IPS-NIHi11 (cell line): ENCODE data around the gene ADAMTS15.

ENCODE experiments used
- DNase-seq: peaks from one replicate; pipeline ENCODE4 v3.0.0; 2012; ENCODE audit warnings: mixed read lengths, low spot score

The ADAMTS15 gene

GRCh38 chr11:130514316-130514715, 65.9 kb downstream of the ADAMTS15 start:
- DNase-seq = no peak

GRCh38 chr11:130514851-130515250, 66.4 kb downstream of the ADAMTS15 start:
- DNase-seq = no peak

GRCh38 chr11:130515829-130516553, 67.5 kb downstream of the ADAMTS15 start:
- DNase-seq = no peak

- DNase-seq = no peak
These were observed 68.4 kb downstream of the ADAMTS15 start for GRCh38 chr11:130516554-130517505.

- DNase-seq = no peak
These were observed 69.8 kb downstream of the ADAMTS15 start for GRCh38 chr11:130518164-130518680.

GRCh38 chr11:130519128-130519932, 70.9 kb downstream of the ADAMTS15 start:
- DNase-seq = no peak

- DNase-seq = no peak
These were observed 71.8 kb downstream of the ADAMTS15 start for GRCh38 chr11:130520271-130520671.

GRCh38 chr11:130522284-130522961, 74.0 kb downstream of the ADAMTS15 start:
- DNase-seq = peak; percentile 89

- DNase-seq = no peak
These were observed 74.7 kb downstream of the ADAMTS15 start for GRCh38 chr11:130523166-130523565.

- DNase-seq = no peak
These were observed 75.2 kb downstream of the ADAMTS15 start for GRCh38 chr11:130523609-130524008.

GRCh38 chr11:130524132-130524790, 75.8 kb downstream of the ADAMTS15 start:
- no peak for DNase-seq

- no peak for DNase-seq
These were observed 76.9 kb downstream of the ADAMTS15 start for GRCh38 chr11:130525307-130525706.
